ENCODE measurements around the gene CRKL.

- TF ChIP-seq CTCF (IDR thresholded peaks at IDR 0.05; ENCODE audit: insufficient read depth, low read length) (no peak), POLR2AphosphoS5 (IDR thresholded peaks at IDR 0.05; ENCODE audit: low read depth) (no peak), REST (IDR thresholded peaks at IDR 0.05; ENCODE audit: insufficient replicate concordance, low read depth) (no peak), GABPA (IDR thresholded peaks at IDR 0.05; ENCODE audit: low read depth) (no peak)
Measured at GRCh38 chr22:20948989-20949388, 31.8 kb downstream of the CRKL start.
